ENCODE measurements around the gene GLIPR2.
"Not testable (repeated sequence)": the region's sequence is repeated elsewhere in the genome, so short reads cannot be mapped to it uniquely, and the experiment has no call there.

Gene GLIPR2

GRCh38 chr9:36136272-36136893 lies at the start of gene GLIPR2:
Gene GLIPR2, plus strand, starts transcription at chr9:36136733. Its CDS starts 46 bp downstream, at chr9:36136779.
- peak; percentile 45 to 76 (median 54) for DNase-seq (ENCODE audit: low read depth in 4 of 4, low spot score in 1 of 4)

GRCh38 chr9:36087054-36087453 lies 49.5 kb upstream of the GLIPR2 start:
- not testable (repeated sequence) for DNase-seq (ENCODE audit: low read depth in 4 of 4, low spot score in 1 of 4)

GRCh38 chr9:36088020-36088419 lies 48.5 kb upstream of the GLIPR2 start:
- no peak for DNase-seq (ENCODE audit: low read depth in 4 of 4, low spot score in 1 of 4)

- DNase-seq (ENCODE audit: low read depth in 4 of 4, low spot score in 1 of 4): no peak
Measured at GRCh38 chr9:36091026-36091953, 45.2 kb upstream of the GLIPR2 start.

GRCh38 chr9:36092014-36092413 lies 44.5 kb upstream of the GLIPR2 start:
- no peak for DNase-seq (ENCODE audit: low read depth in 4 of 4, low spot score in 1 of 4)

- peak in 1 of 4 experiments; percentile 20 for DNase-seq (ENCODE audit: low read depth in 4 of 4, low spot score in 1 of 4)
Measured at GRCh38 chr9:36092509-36093215, 43.9 kb upstream of the GLIPR2 start.

- DNase-seq (ENCODE audit: low read depth in 4 of 4, low spot score in 1 of 4): no peak
Measured at GRCh38 chr9:36093384-36093783, 43.1 kb upstream of the GLIPR2 start.

GRCh38 chr9:36099718-36100117 lies 36.8 kb upstream of the GLIPR2 start:
- DNase-seq (ENCODE audit: low read depth in 4 of 4, low spot score in 1 of 4): no peak

- no peak for DNase-seq (ENCODE audit: low read depth in 4 of 4, low spot score in 1 of 4)
Measured at GRCh38 chr9:36100532-36100931, 36.0 kb upstream of the GLIPR2 start.

- DNase-seq (ENCODE audit: low read depth in 4 of 4, low spot score in 1 of 4): no peak
Measured at GRCh38 chr9:36101916-36102741, 34.4 kb upstream of the GLIPR2 start.

GRCh38 chr9:36102742-36103495 lies 33.6 kb upstream of the GLIPR2 start:
- DNase-seq (ENCODE audit: low read depth in 4 of 4, low spot score in 1 of 4): peak; percentile 74 to 84 (median 77)

GRCh38 chr9:36109071-36109470 lies 27.5 kb upstream of the GLIPR2 start:
- DNase-seq (ENCODE audit: low read depth in 4 of 4, low spot score in 1 of 4): no peak

GRCh38 chr9:36110434-36110833 lies 26.1 kb upstream of the GLIPR2 start:
- no peak for DNase-seq (ENCODE audit: low read depth in 4 of 4, low spot score in 1 of 4)

GRCh38 chr9:36112516-36112915 lies 24.0 kb upstream of the GLIPR2 start:
- DNase-seq (ENCODE audit: low read depth in 4 of 4, low spot score in 1 of 4): no peak

- DNase-seq (ENCODE audit: low read depth in 4 of 4, low spot score in 1 of 4): no peak
Measured at GRCh38 chr9:36113999-36114398, 22.5 kb upstream of the GLIPR2 start.

GRCh38 chr9:36116593-36116992 lies 19.9 kb upstream of the GLIPR2 start:
- DNase-seq (ENCODE audit: low read depth in 4 of 4, low spot score in 1 of 4): no peak

- no peak for DNase-seq (ENCODE audit: low read depth in 4 of 4, low spot score in 1 of 4)
Measured at GRCh38 chr9:36118201-36118600, 18.3 kb upstream of the GLIPR2 start.

- DNase-seq (ENCODE audit: low read depth in 4 of 4, low spot score in 1 of 4): no peak
Measured at GRCh38 chr9:36118706-36119105, 17.8 kb upstream of the GLIPR2 start.

GRCh38 chr9:36119476-36119875 lies 17.1 kb upstream of the GLIPR2 start:
- DNase-seq (ENCODE audit: low read depth in 4 of 4, low spot score in 1 of 4): no peak

- DNase-seq (ENCODE audit: low read depth in 4 of 4, low spot score in 1 of 4): no peak
Measured at GRCh38 chr9:36120705-36121104, 15.8 kb upstream of the GLIPR2 start.
